Measurements from ENCODE around the gene FOXJ3. TPM values are rescaled to one million over a fixed set of nuclear protein-coding genes. Genes with fewer than 3 reads are reported as not detected.

The FOXJ3 gene
- total RNA-seq: 10 to 100 TPM; 36.7 to 38.6 TPM

- Histone ChIP-seq H3K4me1 (peaks cover 0 to 44% of the 10 kb centered on the region in 2 donors), H3K27me3 (no peaks in the 10 kb centered on the region), H3K4me3 (peak within 1 kb of the TSS; percentile 81 to 99), H3K27ac (peak within 1 kb of the TSS; percentile 95 to 97), H3K9me3 (no peaks in the 10 kb centered on the region), H3K36me3 (no peaks in the 10 kb centered on the region)
- TF ChIP-seq CTCF (IDR thresholded peaks at IDR 0.05): peak in 1 of 2 donors; percentile 30
- DNase-seq (ENCODE audit: low spot score): peak; percentile 86
Measured at GRCh38 chr1:42335050-42335808, at the start of gene FOXJ3. Gene FOXJ3 (minus strand): TSS chr1:42335235. CDS start chr1:42311093, 24,142 bp downstream.

GRCh38 chr1:42381280-42381673, 46.2 kb upstream of the FOXJ3 start:
- TF ChIP-seq CTCF (IDR thresholded peaks at IDR 0.05): no peak
- H3K27me3 ChIP-seq: no peaks in the 10 kb centered on the region
- peaks cover 0 to 12% of the 10 kb centered on the region in 2 donors for H3K4me1 ChIP-seq
- peak overlapping the region; percentile 57 to 73 for H3K4me3 ChIP-seq
- DNase-seq (ENCODE audit: low spot score): no peak
- H3K36me3 ChIP-seq: no peaks in the 10 kb centered on the region
- no peak overlapping the region for H3K27ac ChIP-seq
- no peaks in the 10 kb centered on the region for H3K9me3 ChIP-seq

GRCh38 chr1:42380586-42381279, 45.7 kb upstream of the FOXJ3 start, which contains the start of gene RIMKLA:
Gene RIMKLA (plus strand): TSS chr1:42380792. CDS start chr1:42380935, 143 bp downstream.
- no peak for DNase-seq (ENCODE audit: low spot score)

GRCh38 chr1:42379794-42380585, 45.0 kb upstream of the FOXJ3 start:
- H3K27me3 ChIP-seq: no peaks in the 10 kb centered on the region
- peaks cover 0 to 12% of the 10 kb centered on the region in 2 donors for H3K4me1 ChIP-seq
- H3K27ac ChIP-seq: peak overlapping the region in 1 of 2 donors; percentile 21
- no peak for DNase-seq (ENCODE audit: low spot score)
- H3K36me3 ChIP-seq: no peaks in the 10 kb centered on the region
- H3K4me3 ChIP-seq: peak overlapping the region; percentile 57 to 73
- TF ChIP-seq CTCF (IDR thresholded peaks at IDR 0.05): no peak
- H3K9me3 ChIP-seq: no peaks in the 10 kb centered on the region

More at GRCh38 chr1:42380586-42381279, 45.7 kb upstream of the FOXJ3 start, which contains the start of gene RIMKLA:
- Histone ChIP-seq H3K36me3 (no peaks in the 10 kb centered on the region), H3K4me1 (peaks cover 0 to 12% of the 10 kb centered on the region in 2 donors), H3K4me3 (peak within 1 kb of the TSS; percentile 57 to 73), H3K27me3 (no peaks in the 10 kb centered on the region), H3K9me3 (no peaks in the 10 kb centered on the region), H3K27ac (peak within 1 kb of the TSS; percentile 21 to 55)
- TF ChIP-seq CTCF (IDR thresholded peaks at IDR 0.05): no peak

GRCh38 chr1:42372796-42373195, 37.8 kb upstream of the FOXJ3 start:
- Histone ChIP-seq H3K27ac (no peak overlapping the region), H3K36me3 (no peaks in the 10 kb centered on the region), H3K27me3 (no peaks in the 10 kb centered on the region), H3K4me1 (no peaks in the 10 kb centered on the region), H3K9me3 (no peaks in the 10 kb centered on the region), H3K4me3 (no peak overlapping the region)
- no peak for TF ChIP-seq CTCF (IDR thresholded peaks at IDR 0.05)
- DNase-seq (ENCODE audit: low spot score): no peak
